Immature natural killer cell (primary cell): ENCODE data around the gene TBKBP1. TPM values are rescaled to one million over a fixed set of nuclear protein-coding genes. Genes with fewer than 3 reads are reported as not detected.
"Not testable (repeated sequence)": the region's sequence is repeated elsewhere in the genome, so short reads cannot be mapped to it uniquely, and the experiment has no call there.

Source experiments
- DNase-seq, 3 donors: peaks; one replicate each; pipeline ENCODE4 v3.0.0; 2022; ENCODE audit warnings: mixed read lengths in 1 of 3
- H3K27ac Mint-ChIP-seq, 6 donors: one replicate each; pipeline ENCODE4 v1.8.0; 2020; ENCODE audit warnings: mixed read lengths in 6 of 6, mild to moderate bottlenecking in 5 of 6, inconsistent platforms in 4 of 6, moderate library complexity in 3 of 6
- H3K27me3 Mint-ChIP-seq, 3 donors: one replicate each; pipeline ENCODE4 v1.8.0; 2020 to 2021; ENCODE audit warnings: low read depth in 3 of 3, mild to moderate bottlenecking in 3 of 3, mixed read lengths in 3 of 3, moderate library complexity in 3 of 3, inconsistent platforms in 1 of 3
- H3K36me3 Mint-ChIP-seq, 3 donors: one replicate each; pipeline ENCODE4 v1.8.0; 2020; ENCODE audit warnings: mixed read lengths in 3 of 3, inconsistent platforms in 2 of 3, mild to moderate bottlenecking in 2 of 3
- H3K4me1 Mint-ChIP-seq, 2 donors: one replicate each; pipeline ENCODE4 v1.8.0; 2020; ENCODE audit warnings: inconsistent platforms in 2 of 2, mild to moderate bottlenecking in 2 of 2, mixed read lengths in 2 of 2, moderate library complexity in 1 of 2
- H3K4me3 Mint-ChIP-seq, 5 donors: one replicate each; pipeline ENCODE4 v1.8.0; 2020; ENCODE audit warnings: mild to moderate bottlenecking in 5 of 5, mixed read lengths in 5 of 5, inconsistent platforms in 3 of 5, moderate library complexity in 3 of 5
- H3K9me3 Mint-ChIP-seq, 6 donors: one replicate each; pipeline ENCODE4 v1.8.0; 2020; ENCODE audit warnings: mild to moderate bottlenecking in 6 of 6, mixed read lengths in 6 of 6, inconsistent platforms in 4 of 6, moderate library complexity in 3 of 6
- polyA plus RNA-seq, 3 donors: library from polyadenylated mRNA; unstranded; fragments of 300-500 nt; fragmentation: Illumina TruSeq; gene quantifications; one replicate each; pipeline ENCODE4 v1.2.3, GENCODE V29; 2021

Gene TBKBP1
- polyA plus RNA-seq, 3 donors from 2014 or later = 1.3 to 2.3 (median 2.2) TPM

- DNase-seq = no peak
- peaks cover 17 to 23% of the 10 kb centered on the region in 2 donors for H3K4me1 Mint-ChIP-seq
- peaks cover 0 to 3% (median 0%) of the 10 kb centered on the region in 3 donors for H3K27me3 Mint-ChIP-seq
- peaks cover 6 to 34% (median 19%) of the 10 kb centered on the region in 3 donors for H3K36me3 Mint-ChIP-seq
- H3K9me3 Mint-ChIP-seq = no peaks in the 10 kb centered on the region
- H3K27ac Mint-ChIP-seq = peak overlapping the region in 4 of 6 donors; percentile 18 to 81 (median 60)
- H3K4me3 Mint-ChIP-seq = no peak overlapping the region
These were observed 29.4 kb upstream of the TBKBP1 start for GRCh38 chr17:47664624-47664941.

DNA sequence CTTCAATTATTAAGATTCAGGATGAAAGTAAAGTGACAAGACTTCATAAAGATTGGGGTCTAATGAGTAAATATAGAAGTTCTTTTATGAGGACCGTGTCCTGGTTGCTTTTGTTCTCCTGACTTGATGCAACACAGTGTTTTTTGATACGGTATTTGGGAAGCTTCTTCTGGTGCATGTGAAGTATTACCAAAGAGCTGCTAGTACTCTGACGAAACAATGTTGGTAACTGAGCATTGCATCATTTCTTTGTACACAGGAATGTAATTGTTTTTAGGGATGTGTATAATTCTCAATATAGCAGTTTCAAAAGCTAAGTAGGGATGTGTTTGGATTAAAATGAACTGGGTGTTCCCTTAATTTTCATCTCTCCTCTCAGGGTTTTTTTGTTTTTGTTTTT lies 28.3 kb upstream of the TBKBP1 start:
- Mint-ChIP-seq H3K9me3 (no peaks in the 10 kb centered on the region), H3K4me1 (peaks cover 12% of the 10 kb centered on the region in 2 donors), H3K4me3 (no peak overlapping the region), H3K36me3 (peaks cover 13 to 43% (median 26%) of the 10 kb centered on the region in 3 donors), H3K27ac (peak overlapping the region in 1 of 6 donors; percentile 30), H3K27me3 (peaks cover 0 to 3% (median 0%) of the 10 kb centered on the region in 3 donors)
- DNase-seq = no peak

GRCh38 chr17:47669081-47669480 lies 24.9 kb upstream of the TBKBP1 start:
- Mint-ChIP-seq H3K4me3 (no peak overlapping the region), H3K4me1 (peaks cover 6 to 7% of the 10 kb centered on the region in 2 donors), H3K36me3 (peaks cover 19 to 55% (median 35%) of the 10 kb centered on the region in 3 donors), H3K27me3 (peaks cover 0 to 2% (median 0%) of the 10 kb centered on the region in 3 donors), H3K9me3 (no peaks in the 10 kb centered on the region), H3K27ac (no peak overlapping the region)
- DNase-seq = no peak

DNA sequence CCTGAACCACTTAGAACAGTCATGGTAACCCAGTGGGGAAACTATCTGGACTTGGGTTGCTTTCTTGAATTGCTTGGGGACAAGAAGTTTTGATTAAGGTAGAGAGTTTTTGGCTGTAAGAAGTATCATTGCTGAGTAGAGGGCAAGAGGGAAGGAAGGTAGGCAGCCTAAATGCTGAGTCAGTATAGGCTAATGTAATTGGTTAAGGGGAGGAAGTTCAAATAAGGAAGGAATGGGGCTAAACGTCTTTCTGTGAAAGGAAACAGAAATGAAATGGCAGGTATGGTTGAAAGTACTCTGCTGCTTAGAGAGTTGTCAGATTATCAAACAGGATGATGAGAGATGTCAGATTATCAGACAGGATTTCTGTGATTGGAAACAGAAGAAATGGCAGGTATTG lies 23.9 kb upstream of the TBKBP1 start:
- Mint-ChIP-seq H3K4me1 (peaks cover 0 to 3% of the 10 kb centered on the region in 2 donors), H3K36me3 (peaks cover 16 to 60% (median 40%) of the 10 kb centered on the region in 3 donors), H3K4me3 (no peak overlapping the region), H3K27ac (peak overlapping the region in 5 of 6 donors; percentile 2 to 77 (median 15)), H3K9me3 (no peaks in the 10 kb centered on the region), H3K27me3 (peaks cover 0 to 2% (median 0%) of the 10 kb centered on the region in 3 donors)
- no peak for DNase-seq

GRCh38 chr17:47674499-47674898 lies 19.5 kb upstream of the TBKBP1 start:
- Mint-ChIP-seq H3K4me1 (peaks cover 0 to 3% of the 10 kb centered on the region in 2 donors), H3K27me3 (peaks cover 0 to 2% (median 0%) of the 10 kb centered on the region in 3 donors), H3K9me3 (no peaks in the 10 kb centered on the region), H3K27ac (peak overlapping the region in 2 of 6 donors; percentile 17 to 21), H3K36me3 (peaks cover 34 to 68% (median 55%) of the 10 kb centered on the region in 3 donors), H3K4me3 (no peak overlapping the region)
- DNase-seq = no peak

DNA sequence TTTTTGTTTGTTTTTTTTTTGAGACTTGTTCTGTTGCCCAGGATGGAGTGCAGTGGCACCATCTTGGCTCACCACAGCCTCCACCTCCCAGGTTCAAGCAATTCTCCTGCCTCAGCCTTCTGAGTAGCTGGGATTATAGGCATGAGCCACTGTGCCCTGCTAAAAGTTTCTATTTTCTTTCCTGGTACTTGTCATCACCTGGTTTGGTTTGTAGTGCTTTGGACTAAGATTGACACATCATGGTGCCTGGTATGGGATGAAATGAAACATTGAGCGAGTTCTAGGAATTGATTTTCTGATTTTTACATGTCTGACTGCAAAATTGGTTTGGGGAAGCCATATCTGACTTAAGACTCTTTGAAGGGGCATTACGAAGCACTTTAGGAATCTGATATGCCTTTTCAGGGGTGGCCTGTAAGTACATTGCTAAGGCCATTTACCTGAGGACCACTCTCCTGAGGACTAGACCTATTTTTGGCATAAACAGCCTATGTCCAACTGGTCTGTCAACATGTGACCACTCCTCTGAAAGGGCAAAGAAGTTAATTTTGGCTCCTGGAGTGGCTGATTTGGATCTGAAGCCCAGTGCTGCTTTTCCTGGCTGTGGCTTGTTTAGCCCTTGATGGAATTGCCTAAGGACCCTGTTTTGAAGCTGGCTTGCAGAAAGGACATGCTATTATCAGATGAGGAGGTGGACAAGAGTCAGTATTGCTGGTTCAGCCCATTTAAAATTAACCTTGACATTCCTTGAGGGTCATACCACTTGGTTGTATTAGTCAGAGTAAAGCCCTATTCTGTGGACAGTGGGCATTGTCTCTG lies 18.4 kb upstream of the TBKBP1 start:
- Mint-ChIP-seq H3K4me3 (no peak overlapping the region), H3K36me3 (peaks cover 26 to 68% (median 56%) of the 10 kb centered on the region in 3 donors), H3K27ac (peak overlapping the region in 3 of 6 donors; percentile 17 to 68 (median 41)), H3K27me3 (peaks cover 0 to 2% (median 0%) of the 10 kb centered on the region in 3 donors), H3K4me1 (no peaks in the 10 kb centered on the region), H3K9me3 (no peaks in the 10 kb centered on the region)
- DNase-seq = no peak

DNA sequence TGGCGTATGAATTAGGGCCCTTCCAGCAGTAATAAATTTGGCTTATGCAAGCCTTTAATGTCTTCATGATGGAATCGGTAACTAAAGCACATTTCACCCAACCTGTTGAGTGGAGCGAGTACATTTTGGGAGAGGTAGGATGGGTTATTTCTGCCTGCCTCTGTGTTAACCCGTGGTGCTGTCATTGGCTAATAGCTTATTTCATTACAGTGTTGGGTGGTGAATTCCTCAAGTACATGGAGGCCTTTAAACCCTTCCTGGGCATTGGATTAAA lies 17.8 kb upstream of the TBKBP1 start:
- no peaks in the 10 kb centered on the region for H3K4me1 Mint-ChIP-seq
- no peaks in the 10 kb centered on the region for H3K9me3 Mint-ChIP-seq
- peaks cover 0 to 1% (median 0%) of the 10 kb centered on the region in 3 donors for H3K27me3 Mint-ChIP-seq
- DNase-seq = no peak
- H3K36me3 Mint-ChIP-seq = peaks cover 26 to 70% (median 60%) of the 10 kb centered on the region in 3 donors
- no peak overlapping the region for H3K27ac Mint-ChIP-seq
- H3K4me3 Mint-ChIP-seq = no peak overlapping the region

DNA sequence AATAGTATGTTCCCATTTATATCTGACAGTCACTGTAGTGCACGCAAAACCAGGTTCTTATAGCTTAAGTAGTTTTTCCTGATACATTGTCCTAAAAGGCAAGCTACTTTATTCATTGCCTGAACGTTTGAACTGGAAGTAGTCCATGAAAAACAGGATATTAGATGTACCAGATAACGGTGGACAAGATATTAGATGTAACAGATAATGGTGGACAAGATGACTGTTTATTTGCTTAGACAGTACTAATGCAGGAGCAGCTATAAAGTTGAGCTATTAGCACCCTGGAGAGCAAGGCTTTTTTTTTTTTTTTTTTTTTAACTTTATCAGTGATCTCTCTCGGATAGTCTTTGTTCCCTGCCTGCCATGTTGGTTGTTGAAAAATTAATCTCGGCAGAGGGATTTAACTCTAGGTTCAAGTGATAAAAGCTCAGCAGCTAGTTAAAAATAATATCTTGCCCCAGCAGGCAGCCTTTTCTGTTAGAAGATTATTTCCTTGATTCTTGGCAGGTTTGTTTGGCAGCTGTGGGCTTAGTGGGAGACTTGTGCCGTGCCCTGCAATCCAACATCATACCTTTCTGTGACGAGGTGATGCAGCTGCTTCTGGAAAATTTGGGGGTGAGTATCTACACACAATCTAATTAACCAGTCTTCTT lies 17.3 kb upstream of the TBKBP1 start:
- H3K36me3 Mint-ChIP-seq = peaks cover 26 to 70% (median 60%) of the 10 kb centered on the region in 3 donors
- H3K9me3 Mint-ChIP-seq = no peaks in the 10 kb centered on the region
- no peak for DNase-seq
- no peak overlapping the region for H3K4me3 Mint-ChIP-seq
- H3K27me3 Mint-ChIP-seq = no peaks in the 10 kb centered on the region
- no peaks in the 10 kb centered on the region for H3K4me1 Mint-ChIP-seq
- peak overlapping the region in 1 of 6 donors; percentile 37 for H3K27ac Mint-ChIP-seq

DNA sequence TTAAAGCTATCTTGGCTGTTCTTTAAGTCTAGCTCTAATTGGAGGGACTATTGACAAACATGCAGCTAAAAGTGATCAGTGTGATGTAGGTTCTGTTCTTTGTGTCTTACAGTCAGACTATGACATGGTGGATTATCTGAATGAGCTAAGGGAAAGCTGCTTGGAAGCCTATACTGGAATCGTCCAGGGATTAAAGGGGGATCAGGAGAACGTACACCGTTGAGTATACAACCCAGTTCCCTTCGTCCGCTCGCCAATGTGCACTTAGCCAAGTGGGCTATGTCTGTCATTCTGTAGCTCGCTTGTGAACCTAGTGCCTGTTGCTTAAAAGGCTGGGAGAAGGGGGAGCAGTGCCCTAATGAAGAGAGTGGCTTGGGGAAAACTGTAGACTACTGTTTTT lies 15.8 kb upstream of the TBKBP1 start:
- Mint-ChIP-seq H3K4me1 (no peaks in the 10 kb centered on the region), H3K27ac (no peak overlapping the region), H3K36me3 (peaks cover 30 to 78% (median 62%) of the 10 kb centered on the region in 3 donors), H3K27me3 (no peaks in the 10 kb centered on the region), H3K9me3 (no peaks in the 10 kb centered on the region), H3K4me3 (no peak overlapping the region)
- no peak for DNase-seq

GRCh38 chr17:47682138-47682537 lies 11.8 kb upstream of the TBKBP1 start:
- Mint-ChIP-seq H3K27ac (peak overlapping the region in 4 of 6 donors; percentile 1 to 69 (median 23)), H3K9me3 (no peaks in the 10 kb centered on the region), H3K36me3 (peaks cover 26 to 55% (median 43%) of the 10 kb centered on the region in 3 donors), H3K27me3 (no peaks in the 10 kb centered on the region), H3K4me1 (no peaks in the 10 kb centered on the region), H3K4me3 (no peak overlapping the region)
- no peak for DNase-seq

DNA sequence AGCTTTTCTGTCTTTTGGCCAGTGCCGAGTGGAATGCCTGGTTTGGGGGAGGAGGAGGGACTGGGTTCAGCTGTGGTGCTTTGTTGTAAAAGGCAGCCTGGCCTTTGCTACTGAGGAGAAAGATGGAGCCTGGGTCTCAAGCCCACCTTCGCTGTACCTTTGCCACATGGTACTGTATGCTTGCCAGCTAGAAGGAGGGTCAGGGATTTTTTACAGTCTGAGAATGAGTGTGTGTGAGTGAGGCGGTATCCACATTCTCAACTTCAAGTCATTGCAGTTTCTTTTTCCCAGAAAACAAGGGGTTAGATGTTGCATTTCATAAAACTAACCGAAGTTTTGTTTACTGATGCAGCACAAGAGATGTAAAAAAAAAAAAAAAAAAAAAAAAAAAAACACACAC lies 11.2 kb upstream of the TBKBP1 start:
- peak overlapping the region in 2 of 6 donors; percentile 10 to 45 for H3K27ac Mint-ChIP-seq
- not testable (repeated sequence) for H3K4me1 Mint-ChIP-seq

GRCh38 chr17:47684025-47684424 lies 9.9 kb upstream of the TBKBP1 start:
- peak overlapping the region in 5 of 6 donors; percentile 1 to 67 (median 28) for H3K27ac Mint-ChIP-seq

More for the DNA sequence above, 11.2 kb upstream of the TBKBP1 start:
- DNase-seq, H3K9me3 Mint-ChIP-seq, H3K4me3 Mint-ChIP-seq, H3K27me3 Mint-ChIP-seq: not testable (repeated sequence)
- peaks cover 21 to 49% (median 38%) of the 10 kb centered on the region in 3 donors for H3K36me3 Mint-ChIP-seq

GRCh38 chr17:47684535-47685193 lies 9.3 kb upstream of the TBKBP1 start:
- peaks cover 15 to 42% (median 32%) of the 10 kb centered on the region in 3 donors for H3K36me3 Mint-ChIP-seq
- H3K4me3 Mint-ChIP-seq = no peak overlapping the region
- peaks cover 0 to 2% (median 1%) of the 10 kb centered on the region in 3 donors for H3K27me3 Mint-ChIP-seq
- no peaks in the 10 kb centered on the region for H3K4me1 Mint-ChIP-seq
- peak overlapping the region; percentile 20 to 80 (median 58) for H3K27ac Mint-ChIP-seq
- H3K9me3 Mint-ChIP-seq = no peaks in the 10 kb centered on the region
- no peak for DNase-seq

More at GRCh38 chr17:47684025-47684424, 9.9 kb upstream of the TBKBP1 start:
- Mint-ChIP-seq H3K4me1 (no peaks in the 10 kb centered on the region), H3K36me3 (peaks cover 15 to 42% (median 32%) of the 10 kb centered on the region in 3 donors), H3K27me3 (peaks cover 0 to 2% (median 1%) of the 10 kb centered on the region in 3 donors), H3K9me3 (no peaks in the 10 kb centered on the region), H3K4me3 (no peak overlapping the region)
- no peak for DNase-seq
